Measurements from ENCODE around the gene ME3.

Gene ME3

GRCh38 chr11:86408845-86409244 lies 263.6 kb downstream of the ME3 start:
- in situ Hi-C loops (cut with HindIII; ENCODE audit: low pct_unique_long_range_greater_than_20kb, low sequenced_read_pairs), result no loop called here
- DNase-seq (ENCODE audit: low read depth in 1 of 2, low spot score in 1 of 2), result no peak
- TF ChIP-seq JUND (IDR thresholded peaks at IDR 0.05; ENCODE audit: low read depth), result no peak

- TF ChIP-seq JUND (IDR thresholded peaks at IDR 0.05; ENCODE audit: low read depth), result no peak
- in situ Hi-C loops (cut with HindIII; ENCODE audit: low pct_unique_long_range_greater_than_20kb, low sequenced_read_pairs), result no loop called here
- no peak for DNase-seq (ENCODE audit: low read depth in 1 of 2, low spot score in 1 of 2)
These were observed 269.0 kb downstream of the ME3 start for GRCh38 chr11:86403458-86403857.

DNA sequence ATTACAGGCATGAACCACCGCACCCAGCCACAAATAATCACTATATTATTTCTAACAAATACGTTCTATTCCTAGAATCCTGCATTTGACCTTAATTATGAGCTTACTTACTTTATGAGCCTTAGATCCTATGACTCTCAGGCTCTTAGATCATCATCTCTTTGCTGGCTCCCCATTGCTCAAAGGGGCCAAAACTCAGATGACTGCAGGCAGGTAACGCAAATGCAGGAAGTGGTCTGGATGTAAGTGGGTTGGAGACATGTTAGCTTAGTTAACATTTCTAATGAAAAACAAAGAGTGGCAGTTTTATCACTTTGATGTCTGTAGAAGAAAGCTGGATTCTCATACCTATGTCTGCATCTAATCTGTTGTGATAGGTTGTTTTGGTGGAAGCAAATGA lies 274.3 kb downstream of the ME3 start:
- in situ Hi-C loops (cut with HindIII; ENCODE audit: low pct_unique_long_range_greater_than_20kb, low sequenced_read_pairs), result no loop called here
- no peak for TF ChIP-seq JUND (IDR thresholded peaks at IDR 0.05; ENCODE audit: low read depth)
- DNase-seq (ENCODE audit: low read depth in 1 of 2, low spot score in 1 of 2), result no peak

GRCh38 chr11:86397351-86397750 lies 275.1 kb downstream of the ME3 start:
- DNase-seq (ENCODE audit: low read depth in 1 of 2, low spot score in 1 of 2), result no peak
- in situ Hi-C loops (cut with HindIII; ENCODE audit: low pct_unique_long_range_greater_than_20kb, low sequenced_read_pairs), result no loop called here
- TF ChIP-seq JUND (IDR thresholded peaks at IDR 0.05; ENCODE audit: low read depth), result no peak

DNA sequence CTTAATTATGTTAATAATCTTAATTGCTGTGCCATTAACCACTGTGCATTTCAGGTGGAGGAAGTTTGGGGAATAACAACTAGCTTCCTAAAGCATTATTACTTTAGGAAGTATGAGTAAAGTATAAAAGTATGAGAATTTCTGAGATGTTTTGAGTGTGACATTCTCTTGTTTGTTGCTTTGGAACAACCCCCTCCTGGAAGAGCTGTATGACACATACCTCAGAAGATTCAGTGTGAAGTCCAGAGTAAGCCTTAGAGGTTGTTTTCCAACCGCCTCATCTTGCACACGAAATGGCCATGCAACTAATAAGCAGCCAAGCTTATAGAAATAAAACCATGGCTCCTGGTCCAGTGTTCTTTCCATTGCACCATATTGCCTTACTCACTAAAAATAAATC lies 276.0 kb downstream of the ME3 start:
- in situ Hi-C loops (cut with HindIII; ENCODE audit: low pct_unique_long_range_greater_than_20kb, low sequenced_read_pairs), result no loop called here
- no peak for DNase-seq (ENCODE audit: low read depth in 1 of 2, low spot score in 1 of 2)
- TF ChIP-seq JUND (IDR thresholded peaks at IDR 0.05; ENCODE audit: low read depth), result no peak

- peak in 1 of 2 experiments; percentile 60 for DNase-seq (ENCODE audit: low read depth in 1 of 2, low spot score in 1 of 2)
- in situ Hi-C loops (cut with HindIII; ENCODE audit: low pct_unique_long_range_greater_than_20kb, low sequenced_read_pairs), result no loop called here
- no peak for TF ChIP-seq JUND (IDR thresholded peaks at IDR 0.05; ENCODE audit: low read depth)
These were observed 277.3 kb downstream of the ME3 start for GRCh38 chr11:86395061-86395551.

Data from T47D (cell line).